IMR-90 (cell line): ENCODE data around the gene CLEC2A. TPM values are rescaled to one million over a fixed set of nuclear protein-coding genes. Genes with fewer than 3 reads are reported as not detected.

Experiments used
- ATAC-seq: fragments of 200-7000 bp; cut with Tn5 transposase; 2 replicates; pipeline ENCODE4 v1.9.1; 2020; ENCODE audit warnings: low read depth, mild to moderate bottlenecking, moderate library complexity
- BruUV-seq: library from RNA; stranded (reverse); fragments of 400-500 nt; replicated peaks from 2 replicates; lab custom pipeline; 2021; lab: Mats Ljungman, UMichigan
- CTCF ChIA-PET: fragments of 300-600 bp; formaldehyde crosslinking; extraction: SDS; loops from one replicate; lab custom pipeline; 2021; ENCODE audit warnings: antibody characterized with exemption; lab: Yijun Ruan, JAX
- POLR2A ChIA-PET: fragments of 300-600 bp; sonication (Branson Sonifier 250); formaldehyde crosslinking; loops from one replicate; lab custom pipeline; 2022; ENCODE audit warnings: antibody characterized with exemption; ENCODE audit not compliant: unreplicated experiment; lab: Charles Lee
- DNase-seq: peaks from one replicate; pipeline ENCODE4 v3.0.0; 2013
- H2AFZ ChIP-seq: replicated peaks from 2 replicates; pipeline ENCODE3; 2013; ENCODE audit warnings: low read length, mild to moderate bottlenecking; ENCODE audit not compliant: poor library complexity
- H2AK5ac ChIP-seq: 2 replicates; pipeline ENCODE4 v1.6.1; 2013; ENCODE audit warnings: low read depth, low read length, inconsistent platforms
- H2AK9ac ChIP-seq: replicated peaks from 2 replicates; pipeline ENCODE3; 2013; ENCODE audit warnings: mild to moderate bottlenecking, low read depth, low read length, moderate library complexity; ENCODE audit not compliant: poor library complexity
- H2BK120ac ChIP-seq: 2 replicates; pipeline ENCODE4 v1.6.1; 2013; ENCODE audit warnings: low read depth, low read length, inconsistent platforms
- H2BK15ac ChIP-seq: 3 replicates; pipeline ENCODE4 v1.6.1; 2013; ENCODE audit warnings: low read depth, low read length, inconsistent platforms
- H2BK20ac ChIP-seq: 2 replicates; pipeline ENCODE4 v1.6.1; 2013; ENCODE audit warnings: low read depth, mild to moderate bottlenecking, inconsistent platforms, low read length, moderate library complexity
- H2BK5ac ChIP-seq: 2 replicates; pipeline ENCODE4 v1.6.1; 2013; ENCODE audit warnings: mild to moderate bottlenecking, low read depth, low read length, inconsistent platforms; ENCODE audit not compliant: poor library complexity, severe bottlenecking
- H3K14ac ChIP-seq: replicated peaks from 2 replicates; pipeline ENCODE4 v1.6.1; 2013; ENCODE audit warnings: low read depth, low read length, inconsistent platforms
- H3K18ac ChIP-seq: 2 replicates; pipeline ENCODE4 v1.6.1; 2013; ENCODE audit warnings: low read depth, low read length, control low read depth
- H3K23ac ChIP-seq: 2 replicates; pipeline ENCODE4 v1.6.1; 2013; ENCODE audit warnings: low read depth, low read length, inconsistent platforms
- H3K27ac ChIP-seq: 2 replicates; pipeline ENCODE4 v1.5.1; 2013; ENCODE audit warnings: mild to moderate bottlenecking, control low read depth, low read length; ENCODE audit not compliant: insufficient read depth
- H3K27me3 ChIP-seq: 2 replicates; pipeline ENCODE4 v1.6.1; 2013; ENCODE audit warnings: low read length; ENCODE audit not compliant: control insufficient read depth, insufficient read depth
- H3K36me3 ChIP-seq: 2 replicates; pipeline ENCODE4 v1.6.1; 2013; ENCODE audit warnings: low read length, mixed read lengths; ENCODE audit not compliant: control insufficient read depth, insufficient read depth
- H3K4ac ChIP-seq: 2 replicates; pipeline ENCODE4 v1.6.1; 2013; ENCODE audit warnings: low read depth, low read length, inconsistent platforms
- H3K4me1 ChIP-seq: 2 replicates; pipeline ENCODE4 v1.6.1; 2013; ENCODE audit warnings: low read length, mixed read lengths; ENCODE audit not compliant: control insufficient read depth, insufficient read depth
- H3K4me2 ChIP-seq: 2 replicates; pipeline ENCODE4 v1.6.1; 2013; ENCODE audit warnings: low read depth, mild to moderate bottlenecking, control low read depth, low read length, moderate library complexity
- H3K4me3 ChIP-seq: 2 replicates; pipeline ENCODE4 v1.5.1; 2013; ENCODE audit warnings: low read depth, mild to moderate bottlenecking, control low read depth, low read length, moderate library complexity; ENCODE audit not compliant: insufficient read depth
- H3K56ac ChIP-seq: 2 replicates; pipeline ENCODE4 v1.6.1; 2013; ENCODE audit warnings: low read length, inconsistent platforms; ENCODE audit not compliant: insufficient read depth; ENCODE audit errors: extremely low read depth
- H3K79me1 ChIP-seq, 2 experiments: 2 replicates each; pipeline ENCODE4 v1.6.1; 2013; ENCODE audit warnings: low read length in 2 of 2, inconsistent platforms in 1 of 2, low read depth in 1 of 2
- H3K9ac ChIP-seq: 2 replicates; pipeline ENCODE4 v1.6.1; 2013; ENCODE audit warnings: low read depth, low read length, control low read depth
- H3K9me1 ChIP-seq: 2 replicates; pipeline ENCODE4 v1.6.1; 2013; ENCODE audit warnings: low read length, inconsistent platforms; ENCODE audit not compliant: insufficient read depth
- H3K9me3 ChIP-seq: 2 replicates; pipeline ENCODE4 v1.6.1; 2013; ENCODE audit warnings: low read length; ENCODE audit not compliant: control insufficient read depth, insufficient read depth
- H4K20me1 ChIP-seq: 2 replicates; pipeline ENCODE4 v1.6.1; 2013; ENCODE audit warnings: low read length, inconsistent platforms; ENCODE audit not compliant: insufficient read depth
- H4K5ac ChIP-seq: 2 replicates; pipeline ENCODE4 v1.6.1; 2013; ENCODE audit warnings: mild to moderate bottlenecking, low read depth, low read length, control low read depth
- H4K8ac ChIP-seq, 2 experiments: 2 replicates each; pipeline ENCODE4 v1.6.1; 2013; ENCODE audit warnings: low read depth in 2 of 2, low read length in 2 of 2, control low read depth in 1 of 2, inconsistent platforms in 1 of 2
- H4K91ac ChIP-seq: 2 replicates; pipeline ENCODE4 v1.6.1; 2013; ENCODE audit warnings: low read depth, low read length, inconsistent platforms; ENCODE audit not compliant: insufficient read depth
- BHLHE40 ChIP-seq: fragments of 150-350 bp; IDR thresholded peaks from 2 replicates; pipeline ENCODE4 v1.6.1; 2016; ENCODE audit warnings: mild to moderate bottlenecking, low read depth, low read length
- CEBPB ChIP-seq: IDR thresholded peaks from 2 replicates; pipeline ENCODE4 v1.6.1; 2012; ENCODE audit warnings: low read depth, low read length, improper control_type of control experiment
- CHD1 ChIP-seq: IDR thresholded peaks from 2 replicates; pipeline ENCODE4 v1.6.1; 2012; ENCODE audit warnings: low read depth, low read length, improper control_type of control experiment
- MAZ ChIP-seq: IDR thresholded peaks from 2 replicates; pipeline ENCODE4 v1.6.1; 2012; ENCODE audit warnings: low read depth, mild to moderate bottlenecking, low read length, improper control_type of control experiment, moderate library complexity, borderline replicate concordance
- NFE2L2 ChIP-seq: fragments of 150-350 bp; IDR thresholded peaks from 2 replicates; pipeline ENCODE4 v1.6.1; 2016; ENCODE audit warnings: low read depth, mild to moderate bottlenecking, low read length
- POLR2A ChIP-seq: IDR thresholded peaks from 2 replicates; pipeline ENCODE4 v1.6.1; 2012; ENCODE audit warnings: mild to moderate bottlenecking, low read depth, low read length
- RAD21 ChIP-seq: IDR thresholded peaks from 2 replicates; pipeline ENCODE4 v1.6.1; 2012; ENCODE audit warnings: low read length, improper control_type of control experiment
- RCOR1 ChIP-seq: IDR thresholded peaks from 2 replicates; pipeline ENCODE4 v1.6.1; 2012; ENCODE audit warnings: mild to moderate bottlenecking, low read length, improper control_type of control experiment; ENCODE audit not compliant: insufficient replicate concordance
- RFX5 ChIP-seq: IDR thresholded peaks from 2 replicates; pipeline ENCODE4 v1.8.0; 2012; ENCODE audit warnings: low read depth, mild to moderate bottlenecking, low read length, moderate library complexity
- WGBS, 2 experiments: methylation state at CpG; one replicate each; pipeline versions ENCODE4 v1.1.5 to v1.1.7; 2013; ENCODE audit warnings: missing lambda C conversion rate in 2 of 2; ENCODE audit not compliant: insufficient read length in 1 of 2; ENCODE audit errors: extremely low coverage in 2 of 2; 5-methylcytosine and 5-hydroxymethylcytosine counted together
- dilution Hi-C: fragments of 300-500 bp; cut with HindIII; formaldehyde crosslinking; loops from one replicate; pipeline ENCODE4 v1.14.3; 2018; ENCODE audit warnings: low sequenced_read_pairs; ENCODE audit not compliant: unreplicated experiment
- in situ Hi-C: fragments of 300-500 bp; cut with MboI; formaldehyde crosslinking; loops from 3 replicates; pipeline ENCODE4 v1.14.3; 2019; ENCODE audit warnings: low sequenced_read_pairs, inconsistent platforms, mixed read lengths
- intact Hi-C: fragments of 100-400 bp; cut with micrococcal nuclease; formaldehyde crosslinking; loops from 2 replicates; pipeline ENCODE4 v1.10.0; 2022
- polyA plus RNA-seq, 3 experiments: library from polyadenylated mRNA; depleted of rRNA; stranded (reverse); fragments of >200 nt; gene quantifications; 2 replicates each; pipeline ENCODE4 v1.2.3, GENCODE V29; 2012; ENCODE audit warnings: low replicate concordance in 1 of 3
- total RNA-seq: library from RNA; depleted of rRNA; stranded (reverse); fragments of >200 nt; gene quantifications from 2 replicates; pipeline ENCODE4 v1.2.3, GENCODE V29; 2012
- TF ChIP-seq, protein P1 (sequence below): fragments of 150-350 bp; IDR thresholded peaks from 2 replicates; pipeline ENCODE4 v1.6.1; 2017; ENCODE audit warnings: mild to moderate bottlenecking, antibody characterized with exemption, low read length, low read depth
- TF ChIP-seq, protein P2 (sequence below): conservative IDR thresholded peaks from 2 replicates; pipeline ENCODE4 v1.5.1; 2012; ENCODE audit warnings: mild to moderate bottlenecking, low read depth, low read length, improper control_type of control experiment
- TF ChIP-seq, protein P3 (sequence below): fragments of 150-350 bp; IDR thresholded peaks from 2 replicates; pipeline ENCODE4 v1.6.1; 2016; ENCODE audit warnings: low read depth, mild to moderate bottlenecking, low read length, moderate library complexity, borderline replicate concordance

Gene CLEC2A
- total and polyA plus RNA-seq, 2 of the 4 experiments (the other 2 are of a cell fraction), result not detected

DNA sequence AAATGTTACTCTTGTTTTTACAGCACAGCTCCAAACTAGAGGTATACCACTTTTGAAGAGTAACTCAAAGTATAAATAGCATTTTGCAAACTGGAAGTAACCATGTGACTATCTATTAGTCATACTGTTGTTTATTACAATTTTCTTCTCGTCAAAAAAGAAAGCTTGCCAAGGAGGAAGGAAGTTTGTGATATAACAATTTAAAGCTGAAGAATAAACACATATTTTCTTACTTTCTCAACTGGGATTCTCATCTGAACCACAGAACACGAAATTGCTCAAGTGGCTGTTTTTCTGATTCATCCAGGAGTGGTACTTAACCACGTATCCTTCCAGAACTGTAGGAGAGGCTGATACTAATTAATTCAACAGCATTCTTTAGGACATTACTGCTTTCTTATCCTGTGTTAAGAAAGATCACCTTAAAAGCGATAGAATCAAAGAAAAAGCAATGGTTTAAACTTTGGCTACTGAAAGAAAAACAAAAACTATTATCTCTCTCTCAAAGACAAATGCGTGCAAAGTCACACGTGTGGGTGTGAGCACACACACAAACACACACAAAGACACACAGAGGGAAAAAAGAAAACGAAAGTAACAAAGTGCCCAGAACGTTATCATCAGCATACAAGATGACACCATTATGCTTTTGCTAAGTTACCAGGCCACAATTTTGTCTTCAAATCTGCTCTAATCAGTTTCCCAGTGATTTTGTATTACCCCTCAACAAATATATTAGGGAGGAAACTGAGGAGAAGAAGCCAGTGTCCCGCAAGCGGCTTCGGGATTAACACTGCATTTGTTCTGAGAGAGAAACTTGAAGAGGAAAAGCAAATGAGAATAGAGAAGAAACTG lies 62.6 kb downstream of the CLEC2A start, which contains the start of gene CLEC2B (continued):
- TF ChIP-seq, protein P1, sequence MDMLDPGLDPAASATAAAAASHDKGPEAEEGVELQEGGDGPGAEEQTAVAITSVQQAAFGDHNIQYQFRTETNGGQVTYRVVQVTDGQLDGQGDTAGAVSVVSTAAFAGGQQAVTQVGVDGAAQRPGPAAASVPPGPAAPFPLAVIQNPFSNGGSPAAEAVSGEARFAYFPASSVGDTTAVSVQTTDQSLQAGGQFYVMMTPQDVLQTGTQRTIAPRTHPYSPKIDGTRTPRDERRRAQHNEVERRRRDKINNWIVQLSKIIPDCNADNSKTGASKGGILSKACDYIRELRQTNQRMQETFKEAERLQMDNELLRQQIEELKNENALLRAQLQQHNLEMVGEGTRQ, result peak; percentile 45; the same call in 1 of the 2 replicates

DNA sequence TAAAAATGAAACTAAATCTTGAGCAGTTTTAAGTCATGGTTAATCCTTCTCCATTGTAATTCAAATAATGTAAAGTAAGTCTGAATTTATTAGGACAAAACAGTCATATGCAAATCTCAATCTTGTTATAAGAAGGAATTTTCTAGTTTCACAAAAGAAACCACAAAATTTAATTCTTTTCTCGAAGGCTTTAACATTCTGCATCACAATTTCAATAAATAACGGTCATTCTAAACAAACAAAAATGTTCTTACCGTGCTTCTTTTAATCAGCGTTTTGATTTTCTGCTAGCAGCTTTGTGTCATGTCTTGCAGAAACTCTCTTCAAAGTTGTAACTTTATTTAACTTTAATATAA lies 63.2 kb downstream of the CLEC2A start:
- no peaks in the 10 kb centered on the region for H3K9me3 ChIP-seq
- H2AK9ac ChIP-seq, result no peak overlapping the region
- ChIA-PET CTCF (no interaction called here), POLR2A (interaction anchor here (0.6 kb wide), 1 partner anchor 98 kb away, joined by 3 read pairs; no protein-coding TSS in a partner anchor)
- H3K4me2 ChIP-seq, result peak overlapping the region; percentile 99
- no peak overlapping the region for H3K23ac ChIP-seq
- in situ Hi-C loops (no loop called here), intact Hi-C loops (loop anchor here (5.0 kb wide), 1 partner anchor 343 kb away; the partner anchor contains the start of gene GABARAPL1), dilution Hi-C loops (no loop called here)
- no peaks in the 10 kb centered on the region for H3K36me3 ChIP-seq
- H4K5ac ChIP-seq, result 0 out of 2 replicates have a peak overlapping the region, but pooled peaks have one; percentile 21
- H4K8ac ChIP-seq, result no peak overlapping the region
- H3K27me3 ChIP-seq, result no peaks in the 10 kb centered on the region
- H3K4me3 ChIP-seq, result peak overlapping the region; percentile 32; the same call in 1 of the 2 replicates
- H2BK20ac ChIP-seq, result no peak overlapping the region
- H2AK5ac ChIP-seq, result no peak overlapping the region
- H4K91ac ChIP-seq, result no peak overlapping the region
- WGBS, 2 experiments, result no CpG with 5 or more reads among the region's 4 CpGs
- H3K4ac ChIP-seq, result no peak overlapping the region
- H2BK15ac ChIP-seq, result no peak overlapping the region
- peak overlapping the region; percentile 41; the same call in 1 of the 2 replicates for H3K18ac ChIP-seq
- no peak overlapping the region for H3K27ac ChIP-seq
- H3K79me1 ChIP-seq, result no peaks in the 10 kb centered on the region
- H3K56ac ChIP-seq, result no peak overlapping the region
- no peak overlapping the region for H2BK120ac ChIP-seq
- H3K14ac ChIP-seq, result no peak overlapping the region
- BruUV-seq, result no TSS peak
- peaks cover 2% of the 10 kb centered on the region; the same call in 1 of the 2 replicates for H3K4me1 ChIP-seq
- ATAC-seq (no peak), DNase-seq (no peak)
- H3K9me1 ChIP-seq, result no peaks in the 10 kb centered on the region
- H3K9ac ChIP-seq, result peak overlapping the region; percentile 12; the same call in 1 of the 2 replicates
- H2BK5ac ChIP-seq, result peak overlapping the region; percentile 48
- no peaks in the 10 kb centered on the region for H4K20me1 ChIP-seq
- H2AFZ ChIP-seq, result no peak overlapping the region
- TF ChIP-seq RCOR1 (no peak), BHLHE40 (no peak), CHD1 (no peak), POLR2A (no peak), NFE2L2 (no peak), CEBPB (no peak), MAZ (no peak), RAD21 (no peak), RFX5 (no peak)
- TF ChIP-seq, protein P2, sequence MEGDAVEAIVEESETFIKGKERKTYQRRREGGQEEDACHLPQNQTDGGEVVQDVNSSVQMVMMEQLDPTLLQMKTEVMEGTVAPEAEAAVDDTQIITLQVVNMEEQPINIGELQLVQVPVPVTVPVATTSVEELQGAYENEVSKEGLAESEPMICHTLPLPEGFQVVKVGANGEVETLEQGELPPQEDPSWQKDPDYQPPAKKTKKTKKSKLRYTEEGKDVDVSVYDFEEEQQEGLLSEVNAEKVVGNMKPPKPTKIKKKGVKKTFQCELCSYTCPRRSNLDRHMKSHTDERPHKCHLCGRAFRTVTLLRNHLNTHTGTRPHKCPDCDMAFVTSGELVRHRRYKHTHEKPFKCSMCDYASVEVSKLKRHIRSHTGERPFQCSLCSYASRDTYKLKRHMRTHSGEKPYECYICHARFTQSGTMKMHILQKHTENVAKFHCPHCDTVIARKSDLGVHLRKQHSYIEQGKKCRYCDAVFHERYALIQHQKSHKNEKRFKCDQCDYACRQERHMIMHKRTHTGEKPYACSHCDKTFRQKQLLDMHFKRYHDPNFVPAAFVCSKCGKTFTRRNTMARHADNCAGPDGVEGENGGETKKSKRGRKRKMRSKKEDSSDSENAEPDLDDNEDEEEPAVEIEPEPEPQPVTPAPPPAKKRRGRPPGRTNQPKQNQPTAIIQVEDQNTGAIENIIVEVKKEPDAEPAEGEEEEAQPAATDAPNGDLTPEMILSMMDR, result no peak
- TF ChIP-seq, protein P3, sequence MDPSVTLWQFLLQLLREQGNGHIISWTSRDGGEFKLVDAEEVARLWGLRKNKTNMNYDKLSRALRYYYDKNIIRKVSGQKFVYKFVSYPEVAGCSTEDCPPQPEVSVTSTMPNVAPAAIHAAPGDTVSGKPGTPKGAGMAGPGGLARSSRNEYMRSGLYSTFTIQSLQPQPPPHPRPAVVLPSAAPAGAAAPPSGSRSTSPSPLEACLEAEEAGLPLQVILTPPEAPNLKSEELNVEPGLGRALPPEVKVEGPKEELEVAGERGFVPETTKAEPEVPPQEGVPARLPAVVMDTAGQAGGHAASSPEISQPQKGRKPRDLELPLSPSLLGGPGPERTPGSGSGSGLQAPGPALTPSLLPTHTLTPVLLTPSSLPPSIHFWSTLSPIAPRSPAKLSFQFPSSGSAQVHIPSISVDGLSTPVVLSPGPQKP, result no peak
